ENCODE measurements around the gene PNCK.
A peak's percentile ranks its signal among the peaks of the same experiment; 100 is the strongest.
"Not testable (repeated sequence)": the region's sequence is repeated elsewhere in the genome, so short reads cannot be mapped to it uniquely, and the experiment has no call there.

PNCK gene

DNA sequence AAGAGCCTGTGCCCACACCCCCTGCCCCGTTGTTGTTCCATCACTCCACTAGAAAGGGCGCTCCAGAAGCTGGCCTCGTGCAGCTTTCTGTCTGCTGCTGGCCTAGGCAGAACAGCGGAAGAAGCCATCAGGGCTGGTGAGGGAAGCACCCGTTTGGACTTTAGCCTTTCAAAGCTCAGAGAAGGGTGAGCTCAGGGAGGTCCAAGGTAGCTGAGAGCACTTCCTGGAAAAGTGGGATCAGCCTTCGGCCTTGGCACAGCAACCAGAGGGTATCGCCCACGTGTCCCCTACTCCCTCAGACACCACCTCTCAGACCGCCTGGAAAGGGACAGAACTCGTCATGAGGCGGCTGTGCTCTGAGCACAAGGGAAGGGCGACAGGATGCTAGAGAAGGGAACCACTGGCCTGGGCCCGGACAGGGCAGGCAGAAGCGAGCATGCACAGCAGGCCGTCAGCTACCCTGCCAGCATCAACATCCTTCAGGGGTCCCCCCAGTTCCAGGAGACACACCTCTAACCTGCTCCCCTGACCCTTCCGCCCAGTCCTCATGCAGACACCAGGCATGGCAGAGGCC lies 25.7 kb upstream of the PNCK start:
- not testable (repeated sequence) for DNase-seq

DNA sequence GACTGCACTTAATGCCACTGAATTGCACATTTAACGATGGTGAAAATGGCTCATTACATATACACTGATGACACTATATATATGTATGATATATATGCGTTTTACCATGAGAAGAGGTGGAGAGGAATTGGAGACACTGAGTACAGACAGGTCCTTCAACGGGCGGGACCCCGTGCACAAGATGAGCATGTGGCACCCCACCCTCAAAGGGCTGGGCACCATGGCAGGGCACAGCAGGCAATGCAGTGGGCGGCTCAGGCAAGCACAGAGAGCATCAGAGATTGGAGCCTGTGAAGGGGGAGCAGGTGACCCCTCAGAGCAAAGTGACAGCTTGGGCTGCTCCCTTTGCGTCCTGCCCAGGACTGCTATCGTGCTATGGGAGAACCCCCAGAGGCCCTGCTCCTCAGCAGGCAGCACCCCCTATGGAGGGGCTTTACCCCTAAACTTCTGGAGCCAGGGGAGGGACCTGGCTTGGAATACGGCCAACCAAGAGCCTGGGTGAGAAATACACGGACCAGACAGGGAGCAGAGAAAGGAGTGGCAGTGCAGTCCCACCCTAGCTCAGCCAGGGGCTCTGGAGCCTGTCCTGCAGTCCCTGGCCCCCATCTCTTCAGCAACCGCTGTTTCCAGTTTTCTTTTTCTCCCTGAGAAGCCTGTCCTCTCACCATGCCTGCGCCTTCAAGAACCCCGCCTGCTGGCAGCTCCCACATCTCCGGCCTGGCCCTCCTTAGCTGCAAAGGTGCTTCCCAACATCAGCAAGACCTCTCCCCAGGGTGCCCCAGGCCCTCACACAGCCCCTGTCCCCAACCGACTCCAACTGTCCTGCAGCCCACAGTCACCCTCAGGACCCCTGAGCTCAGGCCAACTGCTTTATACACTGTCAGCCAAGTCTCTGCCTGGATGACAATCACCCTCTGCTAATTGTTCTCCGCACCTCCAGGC lies 24.6 kb upstream of the PNCK start:
- DNase-seq = no peak

DNA sequence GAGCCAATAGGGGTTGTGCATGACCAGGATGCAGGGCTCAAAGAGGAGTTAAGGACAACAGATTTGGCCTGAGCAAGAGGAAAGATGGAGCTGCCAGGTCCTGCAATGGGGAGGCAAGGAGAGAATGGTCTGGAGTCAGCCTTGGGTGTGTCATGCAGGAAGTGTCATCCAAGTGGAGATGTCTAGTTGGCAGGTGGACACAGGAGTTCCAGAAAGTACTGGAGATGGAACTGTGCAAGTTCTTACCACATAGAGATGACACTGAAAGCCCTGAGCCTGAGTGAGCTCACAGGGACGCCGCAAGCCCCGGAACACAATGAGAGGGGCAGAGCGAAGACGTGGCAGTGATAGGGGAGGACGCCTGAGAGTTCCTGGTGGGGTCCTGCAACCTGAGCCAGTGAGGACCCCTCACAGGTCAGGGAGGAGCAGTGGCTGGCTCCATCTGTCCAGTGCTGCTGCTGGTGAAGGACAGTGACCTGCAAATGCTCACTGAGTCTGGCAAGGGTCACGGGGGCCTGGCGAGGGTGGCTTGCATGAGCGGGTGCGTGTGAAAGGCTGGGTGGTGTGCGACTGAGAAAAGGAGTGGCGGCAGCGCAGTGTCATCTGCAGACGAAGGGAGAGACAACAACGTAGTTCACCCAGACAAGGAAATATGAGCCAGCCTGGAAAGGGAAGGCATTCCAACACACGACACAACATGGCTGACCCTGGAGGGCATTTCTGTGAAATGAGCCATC lies 23.5 kb upstream of the PNCK start:
- not testable (repeated sequence) for DNase-seq

DNA sequence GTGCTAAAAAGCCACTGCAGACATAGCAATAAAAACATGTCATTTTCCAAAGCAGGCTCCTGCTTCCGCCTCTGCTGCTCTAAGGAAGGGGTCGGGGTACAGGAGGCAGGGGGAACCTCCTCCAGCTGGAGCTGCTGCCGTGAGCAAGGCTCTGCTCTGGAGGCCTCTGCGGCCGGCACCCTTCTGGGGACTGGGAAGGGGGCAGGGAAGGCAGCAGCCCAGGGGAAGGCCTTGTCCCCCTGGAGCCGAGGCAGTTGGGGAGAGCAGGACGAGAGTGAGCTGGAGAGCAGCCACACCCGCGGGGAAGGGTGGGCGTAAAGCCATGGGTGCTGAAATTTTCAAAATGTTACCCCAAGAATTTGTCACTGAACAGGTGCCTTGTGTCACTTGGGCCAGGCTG lies 22.9 kb upstream of the PNCK start:
- DNase-seq = not testable (repeated sequence)

DNA sequence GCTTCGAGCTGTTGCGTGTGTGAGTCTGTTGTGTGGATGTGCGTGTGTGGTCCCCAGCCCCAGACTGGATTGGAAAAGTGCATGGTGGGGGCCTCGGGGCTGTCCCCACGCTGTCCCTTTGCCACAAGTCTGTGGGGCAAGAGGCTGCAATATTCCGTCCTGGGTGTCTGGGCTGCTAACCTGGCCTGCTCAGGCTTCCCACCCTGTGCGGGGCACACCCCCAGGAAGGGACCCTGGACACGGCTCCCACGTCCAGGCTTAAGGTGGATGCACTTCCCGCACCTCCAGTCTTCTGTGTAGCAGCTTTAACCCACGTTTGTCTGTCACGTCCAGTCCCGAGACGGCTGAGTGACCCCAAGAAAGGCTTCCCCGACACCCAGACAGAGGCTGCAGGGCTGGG lies 22.5 kb upstream of the PNCK start:
- no peak for DNase-seq

DNA sequence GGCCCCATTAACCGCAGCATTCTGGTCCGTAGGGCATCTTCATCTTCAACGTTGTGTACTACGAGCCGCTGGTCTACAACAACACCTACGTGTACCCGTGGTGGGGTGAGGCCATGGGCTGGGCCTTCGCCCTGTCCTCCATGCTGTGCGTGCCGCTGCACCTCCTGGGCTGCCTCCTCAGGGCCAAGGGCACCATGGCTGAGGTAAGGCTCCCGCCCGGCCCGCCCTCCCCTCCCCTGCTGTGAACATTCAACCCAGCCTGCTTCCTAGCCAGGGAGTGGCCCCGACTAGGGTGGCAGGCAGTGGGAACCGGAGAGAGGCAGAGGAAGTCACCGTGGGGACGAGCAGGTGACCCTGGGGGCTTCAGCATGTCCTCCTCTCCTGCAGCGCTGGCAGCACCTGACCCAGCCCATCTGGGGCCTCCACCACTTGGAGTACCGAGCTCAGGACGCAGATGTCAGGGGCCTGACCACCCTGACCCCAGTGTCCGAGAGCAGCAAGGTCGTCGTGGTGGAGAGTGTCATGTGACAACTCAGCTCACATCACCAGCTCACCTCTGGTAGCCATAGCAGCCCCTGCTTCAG lies 21.2 kb upstream of the PNCK start:
- DNase-seq = no peak

DNA sequence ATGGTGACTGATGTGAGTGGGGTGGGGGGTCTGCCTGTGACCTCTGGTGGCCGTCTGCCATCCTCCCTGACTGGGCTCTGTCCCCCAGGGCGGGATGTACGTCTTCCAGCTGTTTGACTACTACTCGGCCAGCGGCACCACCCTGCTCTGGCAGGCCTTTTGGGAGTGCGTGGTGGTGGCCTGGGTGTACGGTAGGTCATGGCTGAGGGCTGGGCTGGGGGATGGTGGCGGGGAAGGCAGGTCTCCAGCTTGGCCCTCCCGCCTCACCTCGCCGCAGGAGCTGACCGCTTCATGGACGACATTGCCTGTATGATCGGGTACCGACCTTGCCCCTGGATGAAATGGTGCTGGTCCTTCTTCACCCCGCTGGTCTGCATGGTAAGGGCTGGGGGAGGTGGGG lies 20.6 kb upstream of the PNCK start:
- DNase-seq = not testable (repeated sequence)

DNA sequence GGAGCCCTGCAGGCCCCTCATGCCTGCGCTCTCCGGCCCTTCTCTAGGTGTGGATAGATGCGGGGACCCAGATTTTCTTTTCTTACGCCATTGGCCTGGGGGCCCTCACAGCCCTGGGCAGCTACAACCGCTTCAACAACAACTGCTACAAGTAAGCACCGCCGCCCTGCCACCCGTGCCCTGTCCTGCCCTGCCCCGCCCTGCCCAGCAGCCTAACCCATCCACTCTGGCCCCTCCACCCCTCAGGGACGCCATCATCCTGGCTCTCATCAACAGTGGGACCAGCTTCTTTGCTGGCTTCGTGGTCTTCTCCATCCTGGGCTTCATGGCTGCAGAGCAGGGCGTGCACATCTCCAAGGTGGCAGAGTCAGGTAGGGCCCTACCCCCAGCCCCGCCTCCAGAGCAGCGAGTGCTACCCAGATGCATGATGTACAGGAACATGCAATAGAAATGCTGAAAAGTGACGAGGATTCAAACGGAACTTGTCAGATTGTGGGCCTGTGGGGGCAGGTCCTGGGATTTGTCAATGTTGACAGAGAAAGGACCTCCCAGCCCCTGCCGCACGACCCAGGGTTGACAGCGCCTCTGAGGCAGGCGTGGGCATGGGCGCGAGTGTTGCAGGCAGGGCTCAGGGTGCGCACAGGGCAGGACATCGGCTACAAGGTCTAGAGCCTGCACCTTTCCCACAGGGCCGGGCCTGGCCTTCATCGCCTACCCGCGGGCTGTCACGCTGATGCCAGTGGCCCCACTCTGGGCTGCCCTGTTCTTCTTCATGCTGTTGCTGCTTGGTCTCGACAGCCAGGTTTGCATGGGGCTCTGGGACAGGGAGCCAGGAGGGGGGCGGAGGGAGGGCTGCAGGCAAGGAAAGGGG lies 19.8 kb upstream of the PNCK start:
- no peak for DNase-seq

DNA sequence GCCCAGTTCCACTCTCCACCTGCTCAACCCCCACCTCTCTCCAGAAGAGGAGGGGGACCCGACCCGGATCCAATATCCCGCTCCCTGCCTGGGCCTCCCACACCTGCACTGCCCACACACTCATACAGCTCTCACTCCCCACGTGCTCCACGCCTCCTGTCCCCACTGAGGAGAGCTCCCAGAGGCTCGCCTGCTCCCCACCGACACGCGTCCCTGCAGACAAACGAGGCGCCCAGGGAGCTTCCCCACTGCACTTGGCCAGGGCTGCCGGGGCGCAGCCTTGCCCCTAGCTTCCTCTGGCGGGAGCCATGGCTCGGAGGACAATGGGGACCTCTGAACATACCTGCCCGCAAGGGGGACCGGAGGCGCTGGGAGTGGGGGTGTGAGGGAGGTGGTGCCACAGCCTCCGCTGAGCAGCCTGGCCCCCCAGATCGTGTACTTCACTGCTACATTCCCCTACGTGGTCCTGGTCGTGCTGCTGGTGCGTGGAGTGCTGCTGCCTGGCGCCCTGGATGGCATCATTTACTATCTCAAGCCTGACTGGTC lies 19.1 kb upstream of the PNCK start:
- DNase-seq = no peak

DNA sequence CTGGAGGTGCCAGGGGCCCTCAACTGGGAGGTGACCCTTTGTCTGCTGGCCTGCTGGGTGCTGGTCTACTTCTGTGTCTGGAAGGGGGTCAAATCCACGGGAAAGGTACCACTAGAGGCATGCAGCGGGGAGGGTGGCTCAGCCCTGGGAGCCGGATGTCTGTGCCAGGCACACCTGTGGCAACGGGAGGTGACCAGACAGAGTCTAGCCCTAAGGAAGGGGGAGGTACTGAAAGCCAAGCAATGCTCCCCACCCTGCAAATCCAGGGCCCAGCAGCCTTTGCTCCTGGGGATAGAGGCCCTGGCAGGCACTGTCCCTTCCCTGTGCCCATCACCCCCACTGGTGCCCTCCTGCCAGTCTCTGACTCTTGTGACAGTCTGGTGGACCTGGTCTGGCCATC lies 18.4 kb upstream of the PNCK start:
- no peak for DNase-seq

DNA sequence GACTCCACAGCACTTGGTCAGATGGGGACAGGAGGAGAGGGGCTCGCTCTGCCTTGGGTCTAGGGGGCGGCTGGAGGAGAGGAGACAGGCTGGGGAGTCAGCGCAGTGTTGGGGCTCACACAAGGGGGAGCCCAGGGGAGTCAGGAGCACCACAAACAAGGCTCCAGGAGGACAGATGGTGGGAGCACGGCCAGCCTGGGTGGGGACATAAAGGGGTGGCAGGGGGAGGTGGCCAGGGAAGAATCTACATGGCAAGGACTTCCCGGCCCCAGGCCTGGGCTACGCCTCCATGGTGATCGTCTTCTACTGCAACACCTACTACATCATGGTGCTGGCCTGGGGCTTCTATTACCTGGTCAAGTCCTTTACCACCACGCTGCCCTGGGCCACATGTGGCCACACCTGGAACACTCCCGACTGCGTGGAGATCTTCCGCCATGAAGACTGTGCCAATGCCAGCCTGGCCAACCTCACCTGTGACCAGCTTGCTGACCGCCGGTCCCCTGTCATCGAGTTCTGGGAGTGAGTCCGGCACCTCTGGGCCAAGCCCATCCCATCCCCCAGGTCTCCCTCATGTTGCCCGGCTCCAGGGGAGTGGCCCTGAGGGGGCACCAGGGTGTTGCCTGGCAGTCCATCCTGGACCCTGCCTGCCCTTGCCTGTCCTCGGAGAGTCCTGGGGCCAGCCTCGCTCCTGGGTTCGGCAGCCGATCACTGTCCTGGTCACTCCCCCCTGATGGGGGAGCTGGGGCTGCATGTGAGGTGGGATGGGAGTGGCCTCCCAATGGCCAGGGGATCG lies 17.6 kb upstream of the PNCK start:
- DNase-seq = not testable (repeated sequence)

DNA sequence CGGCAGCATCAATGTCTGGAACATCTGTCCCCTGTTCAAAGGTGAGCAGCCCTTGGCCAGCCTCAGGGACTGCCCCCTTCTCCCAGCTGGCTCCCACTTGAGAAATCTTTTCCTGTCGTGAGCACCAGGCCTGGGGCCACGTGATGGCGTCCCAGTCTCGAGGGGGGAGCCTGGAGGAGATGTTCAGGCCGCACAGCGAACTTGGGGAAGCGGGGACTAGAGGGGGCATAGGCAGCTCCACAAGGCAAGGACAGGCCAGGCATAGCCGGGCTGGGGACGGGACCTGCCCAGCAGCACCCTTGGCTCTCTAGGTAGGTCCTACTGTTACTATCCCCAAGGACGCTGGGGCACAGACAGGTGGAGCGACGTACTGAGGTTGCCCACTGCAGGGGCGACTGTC lies 16.9 kb upstream of the PNCK start:
- no peak for DNase-seq

DNA sequence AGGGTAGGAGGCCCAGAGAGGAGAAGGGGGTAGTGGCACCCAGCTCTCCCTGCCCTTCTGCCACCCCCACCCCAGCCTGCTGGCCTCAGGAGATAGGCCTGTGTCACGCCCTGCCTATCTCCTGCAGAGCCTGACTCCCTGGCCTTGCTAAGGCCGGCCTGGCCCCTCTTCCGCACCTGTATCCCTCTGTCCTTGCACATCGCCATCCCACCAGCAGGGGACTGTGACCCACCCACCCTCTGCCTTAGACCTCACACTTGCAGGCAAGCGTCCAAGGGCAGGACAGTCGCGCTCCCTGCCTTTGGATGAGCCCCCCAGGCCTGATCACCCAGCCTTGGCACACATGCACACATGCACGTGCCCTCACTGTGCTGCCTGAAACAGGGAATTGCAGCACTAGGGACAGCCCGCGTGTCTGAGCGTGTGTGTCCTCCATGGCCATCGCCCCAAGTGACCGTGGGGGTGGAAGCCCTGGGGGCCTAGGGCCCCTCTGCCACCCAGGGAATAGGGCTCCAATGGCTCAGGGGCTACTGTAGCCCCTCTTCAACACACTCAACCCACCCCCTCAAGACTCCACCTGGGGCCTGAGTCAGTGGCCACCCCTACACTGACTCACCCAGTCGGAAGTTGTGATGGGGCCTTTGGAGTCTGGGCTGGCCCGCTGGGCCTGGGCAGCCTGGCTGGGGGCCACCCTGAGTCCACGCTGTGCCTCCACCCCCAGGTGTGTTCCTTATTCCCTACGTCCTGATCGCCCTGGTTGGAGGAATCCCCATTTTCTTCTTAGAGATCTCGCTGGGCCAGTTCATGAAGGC lies 16.2 kb upstream of the PNCK start:
- no peak for DNase-seq

DNA sequence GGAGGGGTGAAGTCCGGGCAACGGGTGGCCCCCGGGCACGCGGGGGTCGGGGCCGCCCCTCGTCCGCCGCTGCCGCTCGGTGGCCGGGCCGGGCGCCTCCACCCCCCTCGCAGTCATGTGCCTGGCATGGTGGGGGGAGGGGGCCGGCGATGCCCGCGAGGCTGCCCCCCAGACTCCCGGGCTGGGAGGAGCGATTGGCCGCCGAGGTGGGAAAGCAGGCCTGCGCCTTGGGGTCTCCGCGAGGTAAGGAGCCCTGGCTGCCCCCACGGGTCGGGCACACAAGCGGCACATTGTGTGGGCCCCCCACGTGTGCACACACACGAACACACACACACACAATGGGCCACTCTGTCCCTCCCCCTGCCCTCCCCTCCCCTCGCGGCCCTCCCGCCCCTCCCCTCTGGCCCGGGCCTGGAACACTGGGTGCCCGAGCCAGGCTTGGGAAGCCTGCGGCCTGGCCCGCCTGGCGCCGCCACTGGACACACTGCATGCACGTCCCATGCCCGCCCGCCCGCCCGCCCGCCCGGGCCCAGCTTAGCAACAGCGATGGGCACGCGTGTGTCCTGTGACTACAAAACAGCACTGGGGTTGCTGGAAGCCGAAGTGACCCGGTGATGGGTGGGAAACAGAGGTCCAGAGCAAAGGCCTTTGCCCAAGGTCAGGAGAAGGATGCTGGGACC lies 15.4 kb upstream of the PNCK start:
- no peak for DNase-seq

DNA sequence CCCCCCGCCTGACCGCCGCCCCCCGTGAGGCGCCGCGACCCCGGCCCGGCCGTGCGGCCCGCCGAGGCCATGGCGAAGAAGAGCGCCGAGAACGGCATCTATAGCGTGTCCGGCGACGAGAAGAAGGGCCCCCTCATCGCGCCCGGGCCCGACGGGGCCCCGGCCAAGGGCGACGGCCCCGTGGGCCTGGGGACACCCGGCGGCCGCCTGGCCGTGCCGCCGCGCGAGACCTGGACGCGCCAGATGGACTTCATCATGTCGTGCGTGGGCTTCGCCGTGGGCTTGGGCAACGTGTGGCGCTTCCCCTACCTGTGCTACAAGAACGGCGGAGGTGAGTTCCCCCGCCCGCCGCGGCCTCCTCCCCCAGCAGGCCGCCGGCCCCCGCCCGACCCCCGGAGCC lies 14.9 kb upstream of the PNCK start:
- DNase-seq = no peak

DNA sequence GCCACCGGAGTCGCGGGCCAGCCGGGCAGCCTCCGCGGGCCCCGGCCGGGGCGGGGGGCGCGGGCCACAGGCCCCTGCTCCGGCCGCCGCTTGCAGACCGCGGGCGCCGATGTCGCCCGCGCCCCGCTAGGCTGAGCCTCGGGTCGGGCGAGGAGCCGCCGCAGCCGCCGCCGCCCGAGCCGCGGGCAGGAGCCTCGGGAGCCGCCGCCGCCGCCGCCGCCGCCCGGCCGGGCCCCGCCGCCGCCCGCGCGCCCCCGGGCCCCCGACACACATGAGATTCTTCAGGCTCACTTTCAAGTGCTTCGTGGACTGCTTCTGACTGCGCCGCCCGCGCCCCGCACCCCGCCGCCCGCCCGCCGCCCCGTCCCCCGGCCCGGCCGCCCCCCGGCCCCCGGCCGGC lies 14.5 kb upstream of the PNCK start:
- no peak for DNase-seq

DNA sequence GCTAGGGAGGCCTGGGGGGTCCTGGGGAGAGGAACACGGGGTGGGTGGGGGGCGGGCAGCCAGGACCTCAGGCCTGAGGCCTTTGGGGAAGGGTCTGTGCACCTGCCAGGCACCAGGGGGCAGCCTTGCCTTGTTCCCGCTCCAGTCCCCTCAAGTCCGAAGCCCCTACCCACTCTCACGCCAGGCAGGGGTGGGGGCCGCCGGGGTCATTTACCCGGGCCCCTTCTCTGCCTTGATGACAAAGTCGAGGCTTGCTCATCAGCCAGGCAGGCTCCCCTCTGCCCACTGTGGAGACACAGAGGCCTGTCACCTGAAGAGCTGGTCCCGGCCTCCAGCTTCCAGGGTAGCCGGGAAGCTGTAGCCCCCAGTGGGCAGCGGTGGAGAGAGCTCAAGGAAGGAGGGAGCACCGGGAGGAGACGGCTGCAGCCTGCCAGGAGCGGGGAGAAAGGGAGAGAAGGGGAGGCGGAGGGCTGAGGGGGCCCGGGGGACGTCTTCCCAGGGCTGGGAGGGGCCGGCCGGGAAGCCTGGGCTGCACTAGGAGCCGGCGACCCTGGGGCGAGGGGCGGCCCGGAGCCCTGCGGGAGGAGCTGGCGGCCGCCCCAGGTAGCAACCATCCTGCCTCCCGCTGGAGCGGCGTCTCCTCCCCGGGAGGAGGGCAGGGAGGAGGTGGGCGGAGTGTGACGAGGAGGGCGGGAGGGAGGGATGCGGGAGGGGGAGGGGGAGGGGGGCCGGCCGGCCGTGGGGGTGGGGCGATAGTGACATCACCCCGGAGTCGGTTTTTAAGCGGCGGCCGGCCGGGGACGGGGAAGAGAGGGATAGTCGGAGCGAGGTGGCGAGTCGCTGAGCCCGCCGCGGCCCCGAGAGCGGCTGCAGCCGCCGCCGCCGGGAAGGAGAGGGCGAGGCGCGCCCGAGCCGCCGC lies 13.8 kb upstream of the PNCK start, which contains the start of gene SLC6A8:
SLC6A8 (plus strand) TSS at position 806 of the 919 bp plus-strand sequence. CDS start 649 bp downstream, outside the sequence.
- DNase-seq = peak; percentile 71

DNA sequence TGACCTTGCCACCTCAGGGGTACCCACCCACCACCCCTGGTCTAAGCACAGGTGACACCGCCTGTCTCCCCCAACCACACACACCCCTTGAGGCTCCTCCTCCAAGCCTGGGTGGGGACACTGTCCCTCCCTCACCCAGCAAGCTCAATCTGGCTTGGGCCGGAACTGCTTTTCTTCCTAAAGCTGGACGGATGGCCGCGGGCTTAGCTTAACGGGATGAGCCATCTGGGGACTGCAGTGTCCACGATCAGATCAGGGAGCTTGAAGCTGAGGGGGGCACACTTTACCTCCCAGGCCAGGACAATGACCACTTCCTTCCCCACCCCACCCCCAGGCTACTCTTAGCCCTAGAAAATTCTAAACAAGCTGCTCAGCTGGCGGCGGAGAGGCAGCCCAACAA lies 13.1 kb upstream of the PNCK start:
- DNase-seq = no peak
